SK-N-SH (cell line): ENCODE data around the gene SRGAP3. TPM values are rescaled to one million over a fixed set of nuclear protein-coding genes. Genes with fewer than 3 reads are reported as not detected.

Experiments used
- CTCF ChIA-PET: fragments of 300-600, 350-600 bp; formaldehyde crosslinking; extraction: SDS; loops from one replicate; lab custom pipeline; 2021; lab: Yijun Ruan, JAX
- POLR2A ChIA-PET: fragments of 350-600 bp; sonication (Branson Sonifier 250); formaldehyde crosslinking; extraction: SDS; loops from one replicate; lab custom pipeline; 2020; ENCODE audit warnings: antibody characterized with exemption, inconsistent platforms; lab: Yijun Ruan, JAX
- DNase-seq: peaks from one replicate; pipeline ENCODE4 v3.0.0; 2012
- H2AFZ ChIP-seq: fragments of 200-600 bp; sonication (generic); 2 replicates; pipeline ENCODE4 v1.8.1; 2016; ENCODE audit warnings: antibody characterized with exemption, mild to moderate bottlenecking, low read depth
- H3F3A ChIP-seq: fragments of 200-600 bp; sonication (generic); replicated peaks from 2 replicates; pipeline ENCODE3; 2016; ENCODE audit warnings: antibody characterized with exemption, mild to moderate bottlenecking; ENCODE audit not compliant: insufficient read depth
- H3K27ac ChIP-seq, 2 experiments: fragments of 200-500 bp in 1 of 2; fragments of 200-600 bp in 1 of 2; sonication (Bioruptor generic) in 1 of 2; sonication (generic), shearing (Covaris generic) in 1 of 2; 2 replicates each; pipeline versions ENCODE4 v1.5.1 to v1.6.1; 2014 to 2016; ENCODE audit warnings: low read depth in 2 of 2, inconsistent platforms in 1 of 2, low read length in 1 of 2, mild to moderate bottlenecking in 1 of 2, mixed read lengths in 1 of 2
- H3K27me3 ChIP-seq: fragments of 200-600 bp; sonication (generic), shearing (Covaris generic); 2 replicates; pipeline ENCODE4 v1.6.1; 2016; ENCODE audit warnings: mixed run types; ENCODE audit not compliant: insufficient read depth
- H3K36me3 ChIP-seq, 2 experiments: fragments of 200-500 bp in 1 of 2; fragments of 200-600 bp in 1 of 2; sonication (Bioruptor generic) in 1 of 2; sonication (generic) in 1 of 2; replicated peaks in 1 of 2; 2 replicates each; pipeline versions ENCODE3 to v1.5.1; 2014 to 2016; ENCODE audit warnings: low read length in 1 of 2, mild to moderate bottlenecking in 1 of 2; ENCODE audit not compliant: insufficient read depth in 2 of 2, control insufficient read depth in 1 of 2
- H3K4me1 ChIP-seq, 2 experiments: fragments of 200-500 bp in 1 of 2; fragments of 200-600 bp in 1 of 2; sonication (Bioruptor generic) in 1 of 2; sonication (generic), shearing (Covaris generic) in 1 of 2; 2 replicates each; pipeline versions ENCODE4 v1.5.1 to v1.6.1; 2014 to 2016; ENCODE audit warnings: low read depth in 1 of 2, low read length in 1 of 2, mixed run types in 1 of 2; ENCODE audit not compliant: insufficient read depth in 2 of 2, control insufficient read depth in 1 of 2
- H3K4me2 ChIP-seq: fragments of 200-600 bp; sonication (generic), shearing (Covaris generic); 2 replicates; pipeline ENCODE4 v1.6.1; 2017; ENCODE audit warnings: mixed run types
- H3K4me3 ChIP-seq, 2 experiments: fragments of 200-500 bp in 1 of 2; fragments of 200-600 bp in 1 of 2; sonication (Bioruptor generic) in 1 of 2; sonication (generic), shearing (Covaris generic) in 1 of 2; 2 replicates each; pipeline versions ENCODE4 v1.5.1 to v1.8.1; 2014 to 2016; ENCODE audit warnings: low read depth in 2 of 2, inconsistent platforms in 1 of 2, low read length in 1 of 2, mild to moderate bottlenecking in 1 of 2, mixed read lengths in 1 of 2, moderate library complexity in 1 of 2
- H3K79me2 ChIP-seq: fragments of 200-600 bp; sonication (generic); 2 replicates; pipeline ENCODE4 v1.8.1; 2017; ENCODE audit warnings: mild to moderate bottlenecking; ENCODE audit not compliant: insufficient read depth
- H3K9ac ChIP-seq: fragments of 200-600 bp; sonication (generic); 2 replicates; pipeline ENCODE4 v1.6.1; 2017; ENCODE audit warnings: mixed run types
- H3K9me2 ChIP-seq: fragments of 200-600 bp; sonication (generic); 2 replicates; pipeline ENCODE4 v1.6.1; 2017; ENCODE audit warnings: mixed run types
- H3K9me3 ChIP-seq: fragments of 200-600 bp; sonication (generic); 2 replicates; pipeline ENCODE4 v1.6.1; 2017; ENCODE audit warnings: mixed run types, mild to moderate bottlenecking, moderate library complexity
- H4K20me1 ChIP-seq: fragments of 200-600 bp; sonication (generic); 2 replicates; pipeline ENCODE4 v1.6.1; 2017; ENCODE audit warnings: mild to moderate bottlenecking, mixed run types; ENCODE audit not compliant: insufficient read depth
- EZH2phosphoT487 ChIP-seq: fragments of 200-600 bp; sonication (generic); IDR thresholded peaks from 2 replicates; pipeline ENCODE4 v1.6.1; 2017; ENCODE audit warnings: low read depth, mixed run types, mild to moderate bottlenecking, antibody characterized with exemption, moderate library complexity, borderline replicate concordance
- FOXM1 ChIP-seq: IDR thresholded peaks from 2 replicates; pipeline ENCODE4 v1.4.0; 2012; ENCODE audit warnings: low read depth, mild to moderate bottlenecking
- GABPA ChIP-seq: IDR thresholded peaks from 2 replicates; pipeline ENCODE4 v1.4.0; 2012; ENCODE audit warnings: low read depth, mild to moderate bottlenecking
- GATA2 ChIP-seq: sonication (generic); formaldehyde crosslinking; IDR thresholded peaks from 2 replicates; pipeline ENCODE4 v1.5.0; 2020; ENCODE audit warnings: mild to moderate bottlenecking, missing genetic modification reagents
- JUND ChIP-seq: IDR thresholded peaks from 2 replicates; pipeline ENCODE4 v1.4.0; 2012
- MEF2A ChIP-seq: IDR thresholded peaks from 2 replicates; pipeline ENCODE4 v1.4.0; 2012; ENCODE audit warnings: low read depth, borderline replicate concordance
- NRF1 ChIP-seq: IDR thresholded peaks from 2 replicates; pipeline ENCODE4 v1.6.1; 2012; ENCODE audit warnings: low read depth, mild to moderate bottlenecking, low read length
- POLR2AphosphoS5 ChIP-seq: IDR thresholded peaks from 2 replicates; pipeline ENCODE4 v1.6.1; 2012; ENCODE audit warnings: low read depth, low read length
- RAD21 ChIP-seq: IDR thresholded peaks from 2 replicates; pipeline ENCODE4 v1.6.1; 2012; ENCODE audit warnings: mild to moderate bottlenecking, low read length
- RXRA ChIP-seq: IDR thresholded peaks from 2 replicates; pipeline ENCODE4 v1.4.0; 2012; ENCODE audit warnings: low read depth, mild to moderate bottlenecking, borderline replicate concordance
- SIN3A ChIP-seq: IDR thresholded peaks from 2 replicates; pipeline ENCODE4 v1.6.1; 2012; ENCODE audit warnings: low read depth, mild to moderate bottlenecking, low read length, moderate library complexity, borderline replicate concordance
- TCF12 ChIP-seq: IDR thresholded peaks from 2 replicates; pipeline ENCODE4 v1.4.0; 2012
- YY1 ChIP-seq: IDR thresholded peaks from 2 replicates; pipeline ENCODE4 v1.4.0; 2012; ENCODE audit warnings: low read depth, mild to moderate bottlenecking
- WGBS: methylation state at CpG from one replicate; pipeline ENCODE4 v1.1.6; 2017; ENCODE audit warnings: low lambda C conversion rate; 5-methylcytosine and 5-hydroxymethylcytosine counted together
- polyA plus RNA-seq, 3 experiments: library from polyadenylated mRNA; depleted of rRNA; stranded (reverse); fragments of >200 nt; gene quantifications; 2 replicates each; pipeline ENCODE4 v1.2.3, GENCODE V29; 2012
- TF ChIP-seq, protein P1 (sequence below): fragments of 150-350 bp; IDR thresholded peaks from 2 replicates; pipeline ENCODE4 v1.6.1; 2016; ENCODE audit warnings: mild to moderate bottlenecking, low read depth, low read length
- TF ChIP-seq, protein P2 (sequence below): IDR thresholded peaks from 2 replicates; pipeline ENCODE4 v1.4.0; 2012; ENCODE audit warnings: low read depth, borderline replicate concordance
- TF ChIP-seq, protein P3 (sequence below): fragments of 200-600 bp; sonication (generic); IDR thresholded peaks from 2 replicates; pipeline ENCODE4 v1.6.1; 2017; ENCODE audit warnings: antibody characterized with exemption, mild to moderate bottlenecking, moderate library complexity
- TF ChIP-seq, protein P4 (sequence below): IDR thresholded peaks from 2 replicates; pipeline ENCODE4 v1.4.0; 2012; ENCODE audit warnings: low read depth, borderline replicate concordance
- TF ChIP-seq, protein P5 (sequence below): IDR thresholded peaks from 2 replicates; pipeline ENCODE4 v1.4.0; 2012; ENCODE audit warnings: low read depth

SRGAP3 gene
- polyA plus RNA-seq, 1 of the 3 experiments (the other 2 are of a cell fraction) = 2.8 TPM

DNA sequence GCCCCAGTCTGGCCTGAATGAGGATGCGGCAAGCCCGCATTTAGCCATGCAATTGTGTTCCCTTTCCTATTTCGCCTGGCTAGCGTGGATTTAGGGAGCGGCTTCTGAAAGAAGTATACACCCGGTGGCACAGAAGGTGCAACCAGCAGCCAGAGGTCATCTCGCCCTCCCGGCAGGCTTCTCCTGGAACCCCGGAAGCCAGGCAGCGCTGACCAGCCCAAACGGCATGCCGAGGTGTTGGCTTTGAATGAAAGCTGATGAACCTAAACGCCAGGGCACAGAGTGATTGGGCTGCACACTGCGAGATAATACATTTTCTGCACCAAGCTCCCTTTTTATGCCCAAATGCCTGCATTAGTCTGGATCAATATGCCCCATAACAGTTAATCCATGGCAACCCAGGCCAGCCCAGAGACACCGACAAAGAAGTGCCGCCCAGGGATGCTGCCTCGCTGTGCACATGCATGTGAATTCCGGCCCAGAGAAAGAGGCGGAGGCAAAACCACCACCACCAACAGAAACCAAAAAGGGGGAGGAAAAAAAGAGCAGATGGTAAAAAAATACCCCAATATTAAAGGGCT lies 1.4 kb downstream of the SRGAP3 start:
- POLR2A ChIA-PET = no interaction called here
- H3K9me3 ChIP-seq = no peaks in the 10 kb centered on the region
- 88% methylated on average over 19 of the region's 19 CpGs for WGBS
- H4K20me1 ChIP-seq = no peaks in the 10 kb centered on the region
- no peaks in the 10 kb centered on the region for H3K9me2 ChIP-seq
- no peak overlapping the region for H3K9ac ChIP-seq
- TF ChIP-seq NRF1 (no peak), FOXM1 (no peak), MEF2A (no peak), SIN3A (no peak), YY1 (no peak), RAD21 (no peak), GATA2 (CRISPR knock-in tag) (no peak), EZH2phosphoT487 (no peak)
- TF ChIP-seq, protein P1, sequence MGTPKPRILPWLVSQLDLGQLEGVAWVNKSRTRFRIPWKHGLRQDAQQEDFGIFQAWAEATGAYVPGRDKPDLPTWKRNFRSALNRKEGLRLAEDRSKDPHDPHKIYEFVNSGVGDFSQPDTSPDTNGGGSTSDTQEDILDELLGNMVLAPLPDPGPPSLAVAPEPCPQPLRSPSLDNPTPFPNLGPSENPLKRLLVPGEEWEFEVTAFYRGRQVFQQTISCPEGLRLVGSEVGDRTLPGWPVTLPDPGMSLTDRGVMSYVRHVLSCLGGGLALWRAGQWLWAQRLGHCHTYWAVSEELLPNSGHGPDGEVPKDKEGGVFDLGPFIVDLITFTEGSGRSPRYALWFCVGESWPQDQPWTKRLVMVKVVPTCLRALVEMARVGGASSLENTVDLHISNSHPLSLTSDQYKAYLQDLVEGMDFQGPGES = no peak
- TF ChIP-seq, protein P2, sequence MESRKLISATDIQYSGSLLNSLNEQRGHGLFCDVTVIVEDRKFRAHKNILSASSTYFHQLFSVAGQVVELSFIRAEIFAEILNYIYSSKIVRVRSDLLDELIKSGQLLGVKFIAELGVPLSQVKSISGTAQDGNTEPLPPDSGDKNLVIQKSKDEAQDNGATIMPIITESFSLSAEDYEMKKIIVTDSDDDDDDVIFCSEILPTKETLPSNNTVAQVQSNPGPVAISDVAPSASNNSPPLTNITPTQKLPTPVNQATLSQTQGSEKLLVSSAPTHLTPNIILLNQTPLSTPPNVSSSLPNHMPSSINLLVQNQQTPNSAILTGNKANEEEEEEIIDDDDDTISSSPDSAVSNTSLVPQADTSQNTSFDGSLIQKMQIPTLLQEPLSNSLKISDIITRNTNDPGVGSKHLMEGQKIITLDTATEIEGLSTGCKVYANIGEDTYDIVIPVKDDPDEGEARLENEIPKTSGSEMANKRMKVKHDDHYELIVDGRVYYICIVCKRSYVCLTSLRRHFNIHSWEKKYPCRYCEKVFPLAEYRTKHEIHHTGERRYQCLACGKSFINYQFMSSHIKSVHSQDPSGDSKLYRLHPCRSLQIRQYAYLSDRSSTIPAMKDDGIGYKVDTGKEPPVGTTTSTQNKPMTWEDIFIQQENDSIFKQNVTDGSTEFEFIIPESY = no peak
- no peaks in the 10 kb centered on the region for H3K36me3 ChIP-seq
- H3K79me2 ChIP-seq = no peaks in the 10 kb centered on the region
- H3K27ac ChIP-seq = no peak overlapping the region
- DNase-seq = no peak
- peak overlapping the region; percentile 85 for H3K4me2 ChIP-seq
- no peaks in the 10 kb centered on the region for H3K27me3 ChIP-seq
- no peaks in the 10 kb centered on the region for H3F3A ChIP-seq
- peak overlapping the region in 1 of 2 experiments; percentile 74; a peak in 2 of 4 replicates for H3K4me3 ChIP-seq
- H3K4me1 ChIP-seq = peaks cover 0 to 38% of the 10 kb centered on the region in 2 experiments; a peak in 2 of 4 replicates
- H2AFZ ChIP-seq = no peak overlapping the region
- CTCF ChIA-PET = interaction anchor here (3.6 to 3.9 kb wide), 2 partner anchors 32 to 55 kb away, joined by 14 to 37 read pairs; no protein-coding TSS in a partner anchor

DNA sequence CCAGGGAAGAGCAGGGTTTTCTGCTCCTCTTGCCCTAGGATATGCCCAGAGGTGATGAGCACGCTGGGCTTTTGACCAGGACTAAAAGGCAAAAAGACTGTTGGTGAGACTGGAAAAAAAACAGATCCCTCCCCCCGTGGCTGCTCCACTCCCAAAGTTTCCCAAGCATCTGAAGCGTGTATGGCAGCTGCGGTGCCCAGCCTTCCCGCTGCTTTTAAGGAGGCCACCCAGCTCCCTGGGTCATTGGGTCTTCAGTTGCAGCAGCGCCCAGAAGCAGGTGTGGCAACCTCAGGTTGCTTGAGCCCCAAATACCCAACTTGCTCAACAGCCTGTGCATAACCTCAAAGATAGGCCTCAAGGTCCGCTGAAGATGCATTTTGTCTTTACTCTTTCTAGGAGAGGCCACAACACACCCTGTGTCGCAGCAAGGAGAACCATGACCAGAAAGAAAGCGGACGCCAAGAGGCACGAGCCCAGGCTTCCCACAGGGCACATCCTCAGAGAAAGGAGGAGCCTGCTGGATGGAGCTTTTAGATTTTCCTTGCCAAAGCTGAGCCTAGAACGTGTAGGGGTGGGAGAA lies 2.0 kb downstream of the SRGAP3 start:
- H3K79me2 ChIP-seq = no peaks in the 10 kb centered on the region
- TF ChIP-seq, protein P3, sequence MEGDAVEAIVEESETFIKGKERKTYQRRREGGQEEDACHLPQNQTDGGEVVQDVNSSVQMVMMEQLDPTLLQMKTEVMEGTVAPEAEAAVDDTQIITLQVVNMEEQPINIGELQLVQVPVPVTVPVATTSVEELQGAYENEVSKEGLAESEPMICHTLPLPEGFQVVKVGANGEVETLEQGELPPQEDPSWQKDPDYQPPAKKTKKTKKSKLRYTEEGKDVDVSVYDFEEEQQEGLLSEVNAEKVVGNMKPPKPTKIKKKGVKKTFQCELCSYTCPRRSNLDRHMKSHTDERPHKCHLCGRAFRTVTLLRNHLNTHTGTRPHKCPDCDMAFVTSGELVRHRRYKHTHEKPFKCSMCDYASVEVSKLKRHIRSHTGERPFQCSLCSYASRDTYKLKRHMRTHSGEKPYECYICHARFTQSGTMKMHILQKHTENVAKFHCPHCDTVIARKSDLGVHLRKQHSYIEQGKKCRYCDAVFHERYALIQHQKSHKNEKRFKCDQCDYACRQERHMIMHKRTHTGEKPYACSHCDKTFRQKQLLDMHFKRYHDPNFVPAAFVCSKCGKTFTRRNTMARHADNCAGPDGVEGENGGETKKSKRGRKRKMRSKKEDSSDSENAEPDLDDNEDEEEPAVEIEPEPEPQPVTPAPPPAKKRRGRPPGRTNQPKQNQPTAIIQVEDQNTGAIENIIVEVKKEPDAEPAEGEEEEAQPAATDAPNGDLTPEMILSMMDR = no peak
- TF ChIP-seq GABPA (no peak), SIN3A (no peak), EZH2phosphoT487 (no peak), MEF2A (no peak), JUND (no peak), RXRA (no peak), YY1 (no peak), FOXM1 (no peak), POLR2AphosphoS5 (no peak), TCF12 (no peak)
- TF ChIP-seq, protein P4, sequence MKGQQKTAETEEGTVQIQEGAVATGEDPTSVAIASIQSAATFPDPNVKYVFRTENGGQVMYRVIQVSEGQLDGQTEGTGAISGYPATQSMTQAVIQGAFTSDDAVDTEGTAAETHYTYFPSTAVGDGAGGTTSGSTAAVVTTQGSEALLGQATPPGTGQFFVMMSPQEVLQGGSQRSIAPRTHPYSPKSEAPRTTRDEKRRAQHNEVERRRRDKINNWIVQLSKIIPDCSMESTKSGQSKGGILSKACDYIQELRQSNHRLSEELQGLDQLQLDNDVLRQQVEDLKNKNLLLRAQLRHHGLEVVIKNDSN = no peak
- TF ChIP-seq, protein P5, sequence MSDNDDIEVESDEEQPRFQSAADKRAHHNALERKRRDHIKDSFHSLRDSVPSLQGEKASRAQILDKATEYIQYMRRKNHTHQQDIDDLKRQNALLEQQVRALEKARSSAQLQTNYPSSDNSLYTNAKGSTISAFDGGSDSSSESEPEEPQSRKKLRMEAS = no peak

More for the DNA sequence above, 2.0 kb downstream of the SRGAP3 start:
- no peak overlapping the region for H3K4me3 ChIP-seq
- DNase-seq = no peak
- H3K9ac ChIP-seq = no peak overlapping the region
- H3K4me1 ChIP-seq = peaks cover 0 to 38% of the 10 kb centered on the region in 2 experiments; a peak in 2 of 4 replicates
- H3K9me2 ChIP-seq = no peaks in the 10 kb centered on the region
- no peaks in the 10 kb centered on the region for H3K9me3 ChIP-seq
- 89% methylated on average over 11 of the region's 12 CpGs for WGBS
- ChIA-PET CTCF (interaction anchor here (3.6 kb wide), 1 partner anchor 33 kb away, joined by 14 read pairs; no protein-coding TSS in a partner anchor), POLR2A (no interaction called here)
- no peak overlapping the region for H3K27ac ChIP-seq
- peak overlapping the region; percentile 85; the same call in 1 of the 2 replicates for H3K4me2 ChIP-seq
- no peak overlapping the region for H2AFZ ChIP-seq
- H3K36me3 ChIP-seq = no peaks in the 10 kb centered on the region
- H3F3A ChIP-seq = no peaks in the 10 kb centered on the region
- H4K20me1 ChIP-seq = no peaks in the 10 kb centered on the region
- no peaks in the 10 kb centered on the region for H3K27me3 ChIP-seq
